Activated CD4-positive, alpha-beta T cell treated with anti-CD3 and anti-CD28 coated beads for 1 hour (primary cell): ENCODE data around the gene LOXL4.

Experiments
- DNase-seq: peaks from one replicate; pipeline ENCODE4 v3.0.0-alpha.2; 2020

LOXL4 gene

GRCh38 chr10:98267894-98268693 lies at the start of gene LOXL4:
Gene LOXL4 (minus strand): TSS chr10:98268194. CDS start chr10:98263019, 5,175 bp downstream.
- DNase-seq, result no peak

- DNase-seq, result no peak
These were observed 48.7 kb upstream of the LOXL4 start for GRCh38 chr10:98316661-98317060.

DNA sequence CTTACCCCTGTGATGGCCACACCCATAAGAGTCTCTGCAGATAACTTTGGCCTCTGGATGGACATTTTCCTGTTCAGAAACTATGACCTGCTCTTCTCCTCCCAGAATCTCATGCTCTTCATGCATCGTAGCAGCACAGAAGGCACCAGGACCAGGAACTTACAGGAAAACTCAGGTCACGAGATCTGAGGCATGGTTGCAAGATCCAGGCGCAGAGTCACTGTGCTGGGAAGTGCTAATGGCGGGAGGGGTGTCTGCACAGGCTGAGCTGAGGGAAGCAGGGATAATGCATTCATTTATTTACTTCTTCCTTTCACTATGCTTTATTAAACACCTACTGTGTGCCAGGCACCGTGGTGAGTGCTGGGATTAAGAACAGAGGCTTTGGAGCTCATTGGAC lies 48.2 kb upstream of the LOXL4 start:
- DNase-seq, result no peak

- DNase-seq, result no peak
These were observed 46.7 kb upstream of the LOXL4 start for GRCh38 chr10:98314532-98315284.

GRCh38 chr10:98313598-98313997 lies 45.6 kb upstream of the LOXL4 start:
- no peak for DNase-seq

- DNase-seq, result no peak
These were observed 44.8 kb upstream of the LOXL4 start for GRCh38 chr10:98312822-98313221.

DNA sequence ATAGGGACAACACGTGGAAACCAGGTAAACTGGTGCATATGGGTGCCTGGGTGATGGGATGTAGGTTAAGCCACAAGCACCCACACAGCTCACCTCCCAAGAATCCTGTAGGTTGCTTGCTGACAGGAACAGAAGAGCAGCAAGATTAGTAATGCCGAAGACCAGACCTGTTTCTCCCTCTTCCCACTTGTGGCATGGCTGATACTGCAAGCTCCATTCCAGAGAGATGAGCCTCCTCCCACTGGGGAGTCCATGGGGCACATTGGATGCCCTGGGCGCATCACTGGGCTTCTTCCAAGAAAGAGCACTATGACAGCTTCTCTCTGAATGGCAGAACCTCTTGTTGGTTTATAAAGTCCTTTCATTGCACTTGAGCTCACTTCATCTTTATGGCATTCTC lies 44.4 kb upstream of the LOXL4 start:
- DNase-seq, result no peak

GRCh38 chr10:98310701-98311100 lies 42.7 kb upstream of the LOXL4 start:
- DNase-seq, result no peak

GRCh38 chr10:98309366-98310355 lies 41.7 kb upstream of the LOXL4 start:
- no peak for DNase-seq

DNA sequence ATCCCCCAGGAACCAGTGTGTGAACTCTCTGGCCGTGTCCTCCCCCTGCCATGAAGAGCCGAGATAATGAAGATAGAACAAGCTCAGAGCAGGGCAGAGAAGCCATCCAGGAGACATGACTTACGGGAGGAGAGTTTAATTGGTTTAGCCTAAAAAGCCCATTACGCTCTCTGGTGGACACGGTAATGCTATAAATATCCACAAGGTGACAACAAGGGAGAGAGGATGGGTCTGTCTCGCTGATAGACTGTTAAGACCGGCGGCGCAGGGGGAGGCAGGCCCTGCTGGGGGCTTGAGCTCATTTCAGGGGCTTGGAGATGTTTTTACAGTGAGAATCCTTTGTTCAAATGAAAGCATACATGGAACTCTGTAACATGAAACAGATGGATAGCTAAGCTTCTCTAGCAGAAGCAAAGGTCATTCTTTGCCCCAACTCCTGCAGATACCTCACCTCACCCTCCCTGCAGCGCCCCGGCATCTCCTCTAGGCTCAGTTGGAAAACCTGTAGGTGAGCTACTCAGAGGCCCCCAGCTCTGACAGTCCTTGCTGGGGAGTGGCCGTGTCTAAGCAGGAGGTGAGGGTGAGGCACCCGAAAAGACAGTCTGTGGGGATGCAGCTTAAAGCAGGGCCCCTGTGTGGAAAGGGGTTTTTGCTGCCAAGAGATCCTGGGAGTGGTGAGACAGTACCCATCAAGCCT lies 40.8 kb upstream of the LOXL4 start:
- no peak for DNase-seq

DNA sequence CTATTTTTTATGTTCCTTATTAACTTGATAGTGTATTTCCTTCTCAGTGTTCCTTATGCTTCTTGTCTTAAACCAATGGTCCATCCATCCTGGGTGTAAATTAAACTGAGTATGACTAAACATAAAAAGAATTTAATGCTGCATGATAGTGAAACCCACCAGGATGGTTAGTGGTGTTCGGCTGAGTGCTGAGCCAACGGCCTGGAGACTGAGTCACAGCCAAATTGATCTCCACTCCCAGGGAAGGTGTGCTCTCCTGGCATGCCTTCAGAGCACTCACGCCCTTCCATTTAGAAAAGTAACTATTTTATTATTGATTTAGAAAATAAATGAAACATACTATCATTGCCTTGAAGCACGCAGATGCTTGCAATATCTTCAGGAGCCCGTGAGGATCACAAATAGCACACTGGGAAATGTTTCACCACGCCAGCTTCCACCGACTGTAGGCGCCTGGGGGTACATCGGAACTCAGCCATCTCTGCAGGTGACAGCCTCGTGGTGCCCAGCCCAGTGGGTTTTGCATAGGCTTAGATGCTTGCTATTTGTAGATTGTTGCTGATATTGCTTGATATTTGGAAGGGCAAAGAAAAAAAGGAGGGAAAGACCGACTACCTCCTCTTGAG lies 40.0 kb upstream of the LOXL4 start:
- no peak for DNase-seq

DNA sequence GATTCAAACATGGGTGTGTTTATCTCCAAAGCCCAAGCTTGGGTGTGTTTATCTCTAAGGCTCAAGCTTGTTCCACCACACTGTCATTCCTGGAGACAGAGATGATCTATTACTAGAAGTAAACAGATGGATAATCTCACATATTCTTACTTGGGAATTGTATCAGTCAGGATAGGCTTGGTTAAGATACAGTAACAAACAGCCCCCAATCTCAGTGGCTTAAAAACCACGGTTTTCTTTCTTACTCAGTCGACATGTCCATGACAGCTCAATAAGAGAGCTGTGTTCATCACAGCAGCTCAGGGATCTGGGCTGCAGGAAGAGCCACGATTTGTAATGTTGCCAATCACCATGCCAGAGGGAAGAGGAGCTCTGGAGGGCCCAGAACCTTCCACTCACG lies 38.5 kb upstream of the LOXL4 start:
- no peak for DNase-seq

DNA sequence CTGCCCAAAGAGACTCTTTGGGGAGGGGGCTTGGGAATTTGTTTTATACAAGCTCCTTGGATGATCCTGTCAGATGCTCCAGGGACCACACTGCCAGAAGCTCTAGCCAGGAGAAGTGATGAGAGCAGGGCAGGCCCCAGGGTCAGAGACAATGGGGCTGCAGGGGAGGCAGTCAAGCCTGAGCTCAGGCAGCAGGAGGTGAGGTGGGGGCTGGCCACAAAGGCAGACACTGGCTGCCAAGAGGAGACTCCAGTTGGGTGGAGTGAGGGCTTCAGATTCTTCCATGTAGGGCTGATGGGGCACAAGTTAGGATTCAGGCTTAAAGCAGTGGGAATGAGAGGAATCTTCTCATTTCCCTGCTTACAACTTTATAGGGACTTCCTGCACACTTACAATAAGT lies 35.6 kb upstream of the LOXL4 start:
- DNase-seq, result no peak

DNA sequence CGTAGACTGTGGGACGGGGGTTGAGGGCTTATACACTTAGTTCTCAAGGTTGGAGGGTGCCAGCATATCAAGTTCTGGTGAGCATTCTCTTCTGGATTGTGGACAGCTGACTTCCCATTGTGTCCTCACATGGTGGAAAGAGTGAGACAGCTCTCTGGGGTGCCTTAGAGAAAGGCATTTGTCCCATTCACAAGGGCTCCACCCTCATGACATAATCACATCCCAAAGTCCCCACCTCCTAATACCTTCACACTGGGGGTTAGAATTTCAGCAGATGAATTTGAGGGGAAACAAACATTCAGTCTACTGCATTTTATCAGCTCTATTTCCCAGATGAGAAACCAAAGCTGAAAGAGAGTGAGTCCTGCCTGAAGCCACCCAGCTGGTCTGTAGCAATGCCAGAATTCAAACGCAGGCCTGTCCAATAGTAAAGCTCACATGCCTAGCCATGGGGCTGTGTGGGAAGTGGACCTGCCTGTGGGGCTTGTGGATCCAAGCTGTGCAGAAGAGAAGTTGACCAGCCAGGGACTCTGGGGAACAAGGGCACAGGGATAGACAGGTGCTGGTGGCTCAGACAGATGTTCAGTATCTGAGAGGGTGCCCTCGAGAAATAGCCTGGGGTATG lies 34.9 kb upstream of the LOXL4 start:
- DNase-seq, result no peak

- no peak for DNase-seq
These were observed 33.8 kb upstream of the LOXL4 start for GRCh38 chr10:98301664-98302319.

DNA sequence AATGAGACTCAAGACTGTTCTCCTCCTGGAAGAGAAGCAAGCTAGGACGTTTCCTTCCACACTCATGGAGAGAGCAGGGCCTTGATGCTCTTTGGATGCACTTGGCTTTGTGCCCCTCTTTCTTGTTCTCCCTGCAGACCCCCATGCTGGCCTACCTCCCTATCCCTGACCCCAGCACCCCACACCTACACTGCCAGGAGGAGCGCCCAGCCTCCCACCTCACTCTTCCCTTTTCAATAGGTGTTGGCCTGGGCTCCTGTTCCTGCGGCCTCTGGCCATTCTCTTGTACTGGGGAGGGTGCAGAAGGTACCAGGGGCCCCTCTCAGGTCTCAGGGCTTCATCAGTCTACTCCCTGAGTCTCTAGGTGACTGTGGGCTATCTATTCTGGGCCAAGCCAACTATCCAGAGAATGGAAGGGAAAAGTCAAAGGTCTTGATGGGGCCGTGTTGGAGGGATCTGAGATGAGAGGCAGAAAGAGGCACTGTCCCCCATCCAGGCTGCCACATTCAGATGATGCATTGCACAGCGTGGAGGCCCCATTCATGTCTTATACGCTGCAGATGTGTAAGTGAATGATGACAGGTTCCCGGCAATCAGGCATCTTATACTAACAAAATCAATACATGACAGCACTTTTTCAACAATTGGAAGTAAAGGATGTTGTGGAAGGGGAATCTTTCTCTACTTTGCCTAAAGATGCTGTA lies 32.7 kb upstream of the LOXL4 start:
- no peak for DNase-seq

GRCh38 chr10:98299341-98299740 lies 31.3 kb upstream of the LOXL4 start:
- no peak for DNase-seq

DNA sequence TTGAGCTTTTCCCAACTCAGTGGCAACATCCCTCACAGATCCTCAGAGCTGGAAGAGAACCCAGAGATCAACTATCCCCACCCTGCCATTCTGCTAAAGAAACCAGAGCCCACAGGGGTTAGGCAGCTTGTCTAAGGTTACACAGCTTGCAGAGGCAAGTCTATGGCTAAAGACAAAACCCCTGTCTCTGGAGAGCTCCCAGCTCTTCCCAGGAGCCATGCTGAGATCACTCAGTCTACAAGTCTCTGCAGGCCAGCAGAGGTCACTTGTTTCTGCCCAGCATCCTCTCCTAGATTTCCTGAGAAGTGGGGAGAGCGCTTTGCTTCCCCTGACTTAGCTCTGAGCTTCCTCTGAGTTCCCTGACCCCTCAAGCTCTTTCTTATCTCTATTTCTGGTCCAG lies 28.5 kb upstream of the LOXL4 start:
- no peak for DNase-seq

GRCh38 chr10:98295907-98296306 lies 27.9 kb upstream of the LOXL4 start:
- DNase-seq, result no peak

DNA sequence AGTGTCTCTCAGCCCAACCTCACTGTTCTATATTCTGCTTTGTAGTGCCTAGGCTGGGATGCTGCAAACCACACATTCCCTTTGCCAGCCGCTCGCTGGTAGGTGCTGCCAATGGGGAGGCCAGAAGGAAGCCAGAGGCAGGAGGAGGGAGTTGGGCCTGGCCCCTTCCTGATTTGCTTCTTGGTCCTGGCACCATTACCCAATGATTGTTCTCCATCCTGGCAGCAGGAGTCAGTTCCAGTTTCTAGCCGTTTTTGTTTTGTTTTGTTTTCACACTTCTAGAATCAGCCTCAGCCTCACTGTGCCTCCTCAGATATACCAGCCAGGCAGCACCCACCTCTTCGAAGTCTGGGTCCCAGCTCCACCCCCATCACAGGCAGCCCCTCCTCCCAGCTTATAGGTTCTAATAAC lies 27.4 kb upstream of the LOXL4 start:
- DNase-seq, result no peak
